Uterus (tissue), 4 donors: Measurements from ENCODE around the gene FAM200B. TPM values are rescaled to one million over a fixed set of nuclear protein-coding genes. Genes with fewer than 3 reads are reported as not detected.

Source experiments
- DNase-seq, 2 donors: peaks; one replicate each; pipeline ENCODE4 v3.0.0-alpha.2; 2019 to 2020
- H3K27ac ChIP-seq, 2 donors: fragments of 200-600 bp; sonication (generic); 1 replicate in 1 of 2; 2 replicates in 1 of 2; pipeline ENCODE4 v1.5.1; 2016 to 2018
- H3K27me3 ChIP-seq, 2 donors: fragments of 200-600 bp; sonication (generic); one replicate each; pipeline ENCODE4 v1.5.1; 2018 to 2019; ENCODE audit warnings: control low read depth in 1 of 2
- H3K36me3 ChIP-seq, 2 donors: fragments of 200-600 bp; sonication (generic); one replicate each; pipeline ENCODE4 v1.5.1; 2019; ENCODE audit warnings: control low read depth in 1 of 2
- H3K4me1 ChIP-seq, 2 donors: fragments of 200-600 bp; sonication (generic); one replicate each; pipeline ENCODE4 v1.5.1; 2018 to 2019; ENCODE audit warnings: control low read depth in 1 of 2
- H3K4me3 ChIP-seq, 2 donors: fragments of 200-600 bp; sonication (generic); 1 replicate in 1 of 2; 2 replicates in 1 of 2; pipeline ENCODE4 v1.5.1; 2018 to 2019; ENCODE audit warnings: mild to moderate bottlenecking in 1 of 2
- H3K9me3 ChIP-seq, 2 donors: fragments of 200-600 bp; sonication (generic); one replicate each; pipeline ENCODE4 v1.5.1; 2019; ENCODE audit warnings: control low read depth in 1 of 2
- POLR2A ChIP-seq, 2 donors: fragments of 450-650 bp; IDR thresholded peaks; one replicate each; pipeline ENCODE4 v1.6.1; 2016; ENCODE audit warnings: antibody characterized with exemption in 2 of 2, mild to moderate bottlenecking in 1 of 2, moderate library complexity in 1 of 2
- intact Hi-C: fragments of 100-400 bp; cut with DNase I; formaldehyde crosslinking; loops from one replicate; pipeline ENCODE4 v1.15.1; 2023; ENCODE audit warnings: low total_unique reads
- total RNA-seq, 4 donors: library from RNA; depleted of rRNA in 3 of 4; stranded (reverse); fragments of >200 nt in 3 of 4; gene quantifications; one replicate each; pipeline versions ENCODE4 v1.1.0 to v1.2.4, GENCODE V29; 2014 to 2023
- TF ChIP-seq, protein P1 (sequence below), 4 experiments: fragments of 200-600 bp in 2 of 4; fragments of 450-650 bp in 2 of 4; sonication (generic) in 2 of 4; IDR thresholded peaks; one replicate each; pipeline ENCODE4 v1.5.1; 2016 to 2019; ENCODE audit warnings: antibody characterized with exemption in 4 of 4, mild to moderate bottlenecking in 2 of 4, moderate library complexity in 1 of 4
- donor health status: DM: yes; HTN: yes; CAD: no.

The FAM200B gene
- total RNA-seq, 4 donors from 2014 or later = 41.7 to 104 (median 54.8) TPM

DNA sequence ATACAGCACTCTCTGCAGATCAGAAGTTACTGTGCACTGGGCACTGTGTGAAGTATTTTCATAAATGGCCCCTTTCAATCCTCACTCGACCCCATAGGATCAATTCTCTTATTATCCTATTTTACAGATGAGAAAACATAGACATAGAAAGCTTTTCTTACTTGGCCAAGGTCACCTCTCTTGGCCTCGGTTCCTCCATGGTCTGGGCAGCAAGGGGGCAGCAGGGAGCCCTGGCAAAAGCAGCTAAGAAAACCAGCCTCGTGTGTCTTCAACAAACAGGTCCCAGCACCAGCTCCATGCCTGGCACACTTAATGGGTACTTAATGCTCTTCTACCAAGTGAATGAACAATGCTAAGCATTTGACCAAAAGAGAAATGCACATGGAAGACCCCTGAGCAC is 55.6 kb downstream of the FAM200B start:
- no peak for TF ChIP-seq POLR2A (IDR thresholded peaks at IDR 0.05)
- TF ChIP-seq, protein P1, sequence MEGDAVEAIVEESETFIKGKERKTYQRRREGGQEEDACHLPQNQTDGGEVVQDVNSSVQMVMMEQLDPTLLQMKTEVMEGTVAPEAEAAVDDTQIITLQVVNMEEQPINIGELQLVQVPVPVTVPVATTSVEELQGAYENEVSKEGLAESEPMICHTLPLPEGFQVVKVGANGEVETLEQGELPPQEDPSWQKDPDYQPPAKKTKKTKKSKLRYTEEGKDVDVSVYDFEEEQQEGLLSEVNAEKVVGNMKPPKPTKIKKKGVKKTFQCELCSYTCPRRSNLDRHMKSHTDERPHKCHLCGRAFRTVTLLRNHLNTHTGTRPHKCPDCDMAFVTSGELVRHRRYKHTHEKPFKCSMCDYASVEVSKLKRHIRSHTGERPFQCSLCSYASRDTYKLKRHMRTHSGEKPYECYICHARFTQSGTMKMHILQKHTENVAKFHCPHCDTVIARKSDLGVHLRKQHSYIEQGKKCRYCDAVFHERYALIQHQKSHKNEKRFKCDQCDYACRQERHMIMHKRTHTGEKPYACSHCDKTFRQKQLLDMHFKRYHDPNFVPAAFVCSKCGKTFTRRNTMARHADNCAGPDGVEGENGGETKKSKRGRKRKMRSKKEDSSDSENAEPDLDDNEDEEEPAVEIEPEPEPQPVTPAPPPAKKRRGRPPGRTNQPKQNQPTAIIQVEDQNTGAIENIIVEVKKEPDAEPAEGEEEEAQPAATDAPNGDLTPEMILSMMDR (IDR thresholded peaks at IDR 0.05) = no peak
- H3K9me3 ChIP-seq = no peaks in the 10 kb centered on the region
- H3K36me3 ChIP-seq = no peaks in the 10 kb centered on the region
- intact Hi-C loops = no loop called here
- no peaks in the 10 kb centered on the region for H3K27me3 ChIP-seq
- no peak overlapping the region for H3K27ac ChIP-seq
- DNase-seq = no peak
- H3K4me3 ChIP-seq = no peak overlapping the region
- no peaks in the 10 kb centered on the region for H3K4me1 ChIP-seq

DNA sequence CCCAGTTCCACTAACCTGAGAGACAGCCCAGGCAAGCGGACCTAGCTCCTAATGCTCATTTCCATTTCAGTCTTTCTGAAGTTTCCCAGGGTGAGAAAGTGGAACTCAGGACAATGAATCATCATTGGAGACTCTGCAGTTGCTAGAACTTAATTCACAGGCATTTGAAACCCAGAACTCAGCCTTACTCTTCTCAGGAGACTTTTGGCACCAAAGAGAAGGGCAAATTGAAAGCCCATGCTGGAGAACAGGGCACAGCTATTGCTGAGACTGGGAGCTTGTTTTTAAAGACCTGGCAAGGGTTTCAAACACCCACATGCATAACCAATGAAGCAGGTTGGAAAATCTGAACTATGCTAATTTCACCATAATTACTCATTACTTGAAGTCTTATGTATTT is 57.2 kb downstream of the FAM200B start:
- Histone ChIP-seq H3K9me3 (no peaks in the 10 kb centered on the region), H3K27ac (no peak overlapping the region), H3K4me3 (no peak overlapping the region), H3K27me3 (no peaks in the 10 kb centered on the region), H3K36me3 (no peaks in the 10 kb centered on the region), H3K4me1 (no peaks in the 10 kb centered on the region)
- no peak for TF ChIP-seq POLR2A (IDR thresholded peaks at IDR 0.05)
- TF ChIP-seq, protein P1 (IDR thresholded peaks at IDR 0.05) = no peak
- intact Hi-C loops = no loop called here
- no peak for DNase-seq

Other genes with a start within 250 kb of the FAM200B start
- gene CC2D2A, start 211.9 kb upstream of the FAM200B start, total RNA-seq = 10 to 100 TPM; 16.8 to 54.4 (median 33.9) TPM
- gene FBXL5, start 26.5 kb upstream of the FAM200B start, total RNA-seq = 100 to 1,000 TPM in 3 of 4 donors, 10 to 100 TPM in 1; 69.7 to 261 (median 136) TPM
- 10 to 100 TPM in 1 of 4 donors, 1 to 10 TPM in 2, not detected in 1; 1.5 to 11.4 (median 7.7) TPM for gene BST1, start 21.2 kb downstream of the FAM200B start, total RNA-seq
- 1 to 10 TPM in 2 of 4 donors, under 1 TPM in 2; 0.26 to 4.6 (median 1.6) TPM for gene CD38, start 96.5 kb downstream of the FAM200B start, total RNA-seq